CD4-positive, alpha-beta T cell (primary cell): Measurements from ENCODE around the gene ATG16L1. TPM values are rescaled to one million over a fixed set of nuclear protein-coding genes. Genes with fewer than 3 reads are reported as not detected.

Experiments
- ATAC-seq: fragments of 200-7000 bp; cut with Tn5 transposase; one replicate; pipeline ENCODE4 v1.10.0; 2022; ENCODE audit warnings: mild to moderate bottlenecking; ENCODE audit not compliant: poor library complexity
- CTCF ChIA-PET: fragments of 350-600 bp; sonication (Branson Sonifier 250); formaldehyde crosslinking; loops from one replicate; lab custom pipeline; 2021; ENCODE audit warnings: antibody characterized with exemption, inconsistent platforms; lab: Charles Lee
- POLR2A ChIA-PET: fragments of 350-600 bp; sonication (Branson Sonifier 250); formaldehyde crosslinking; loops from one replicate; lab custom pipeline; 2021; ENCODE audit warnings: antibody characterized with exemption, inconsistent platforms; lab: Charles Lee
- DNase-seq, 14 experiments: peaks; one replicate each; pipeline ENCODE4 v3.0.0-alpha.2; 2013 to 2020; ENCODE audit warnings: mixed read lengths in 2 of 14
- H3K27ac ChIP-seq, 2 donors: one replicate each; pipeline versions ENCODE4 v1.5.1 to v1.7.0; 2013; ENCODE audit warnings: low read length in 2 of 2, low read depth in 1 of 2, mild to moderate bottlenecking in 1 of 2
- H3K27me3 ChIP-seq, 2 experiments: 1 replicate in 1 of 2; 2 replicates in 1 of 2; pipeline versions ENCODE4 v1.6.1 to v1.7.0; 2013; ENCODE audit warnings: low read length in 2 of 2, control low read depth in 1 of 2, mild to moderate bottlenecking in 1 of 2, moderate library complexity in 1 of 2; ENCODE audit not compliant: insufficient read depth in 2 of 2, control insufficient read depth in 1 of 2
- H3K36me3 ChIP-seq: one replicate; pipeline ENCODE4 v1.6.1; 2013; ENCODE audit warnings: low read length, control low read depth; ENCODE audit not compliant: insufficient read depth
- H3K4me1 ChIP-seq: one replicate; pipeline ENCODE4 v1.6.1; 2013; ENCODE audit warnings: low read length, control low read depth; ENCODE audit not compliant: insufficient read depth
- H3K4me3 ChIP-seq: one replicate; pipeline ENCODE4 v1.5.1; 2013; ENCODE audit warnings: mild to moderate bottlenecking, low read length, moderate library complexity
- H3K9me3 ChIP-seq, 2 experiments: 1 replicate in 1 of 2; 2 replicates in 1 of 2; pipeline versions ENCODE4 v1.6.1 to v1.7.0; 2013; ENCODE audit warnings: low read length in 2 of 2, mild to moderate bottlenecking in 2 of 2, control low read depth in 1 of 2, moderate library complexity in 1 of 2; ENCODE audit not compliant: control insufficient read depth in 1 of 2, insufficient read depth in 1 of 2
- H3K27ac Mint-ChIP-seq: one replicate; pipeline ENCODE4 v1.8.0; 2020; ENCODE audit warnings: mixed read lengths
- H3K27me3 Mint-ChIP-seq: one replicate; pipeline ENCODE4 v1.8.0; 2021; ENCODE audit warnings: mixed read lengths
- H3K36me3 Mint-ChIP-seq: one replicate; pipeline ENCODE4 v1.8.0; 2021; ENCODE audit warnings: low read depth, mixed read lengths
- H3K4me1 Mint-ChIP-seq: one replicate; pipeline ENCODE4 v1.8.0; 2021; ENCODE audit warnings: low read depth, mixed read lengths
- H3K4me3 Mint-ChIP-seq: one replicate; pipeline ENCODE4 v1.8.0; 2020; ENCODE audit warnings: mild to moderate bottlenecking, mixed read lengths
- H3K9me3 Mint-ChIP-seq: one replicate; pipeline ENCODE4 v1.8.0; 2020; ENCODE audit warnings: mixed read lengths
- intact Hi-C, 2 experiments: fragments of 100-400 bp; cut with DNase I in 1 of 2; cut with micrococcal nuclease in 1 of 2; formaldehyde crosslinking; loops; one replicate each; pipeline versions ENCODE4 v1.15.1 to v1.9.0; 2023 to 2025; cut with DNase I, micrococcal nuclease
- total RNA-seq, 174 experiments: library from RNA in 2 of 174; stranded (reverse) in 2 of 174; gene quantifications; one replicate each; pipeline ENCODE4 v1.2.3 and lab custom pipeline; 2021 to 2026
- TF ChIP-seq, protein P1 (sequence below): fragments of 200-600 bp; IDR thresholded peaks from one replicate; pipeline ENCODE4 v1.8.0; 2022; ENCODE audit warnings: antibody characterized with exemption, mild to moderate bottlenecking

ATG16L1 gene
- total RNA-seq, 2 experiments from 2014 or later: 134 to 135 TPM

DNA sequence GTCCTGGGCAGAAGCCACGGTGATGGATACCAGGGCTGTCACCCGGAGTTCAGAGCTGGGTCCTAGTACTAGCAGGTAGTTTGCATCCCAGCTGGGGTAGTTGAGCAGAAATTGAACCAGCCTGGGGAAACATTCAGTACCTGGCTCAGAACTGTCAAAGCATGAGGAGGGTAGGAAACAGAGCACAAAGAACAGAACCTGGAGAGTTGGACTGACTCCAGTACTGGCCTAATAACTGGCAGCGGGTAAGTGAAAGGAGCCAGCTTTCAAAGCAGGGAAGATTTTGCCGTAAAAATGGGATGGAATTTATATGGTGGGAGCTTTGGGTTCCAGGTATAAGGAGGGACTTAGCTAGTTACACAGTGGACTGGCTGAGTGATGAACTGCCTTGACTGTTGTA lies 23.8 kb downstream of the ATG16L1 start:
- TF ChIP-seq, protein P1, sequence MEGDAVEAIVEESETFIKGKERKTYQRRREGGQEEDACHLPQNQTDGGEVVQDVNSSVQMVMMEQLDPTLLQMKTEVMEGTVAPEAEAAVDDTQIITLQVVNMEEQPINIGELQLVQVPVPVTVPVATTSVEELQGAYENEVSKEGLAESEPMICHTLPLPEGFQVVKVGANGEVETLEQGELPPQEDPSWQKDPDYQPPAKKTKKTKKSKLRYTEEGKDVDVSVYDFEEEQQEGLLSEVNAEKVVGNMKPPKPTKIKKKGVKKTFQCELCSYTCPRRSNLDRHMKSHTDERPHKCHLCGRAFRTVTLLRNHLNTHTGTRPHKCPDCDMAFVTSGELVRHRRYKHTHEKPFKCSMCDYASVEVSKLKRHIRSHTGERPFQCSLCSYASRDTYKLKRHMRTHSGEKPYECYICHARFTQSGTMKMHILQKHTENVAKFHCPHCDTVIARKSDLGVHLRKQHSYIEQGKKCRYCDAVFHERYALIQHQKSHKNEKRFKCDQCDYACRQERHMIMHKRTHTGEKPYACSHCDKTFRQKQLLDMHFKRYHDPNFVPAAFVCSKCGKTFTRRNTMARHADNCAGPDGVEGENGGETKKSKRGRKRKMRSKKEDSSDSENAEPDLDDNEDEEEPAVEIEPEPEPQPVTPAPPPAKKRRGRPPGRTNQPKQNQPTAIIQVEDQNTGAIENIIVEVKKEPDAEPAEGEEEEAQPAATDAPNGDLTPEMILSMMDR: no peak
- Histone ChIP-seq H3K9me3 (no peaks in the 10 kb centered on the region), H3K36me3 (peaks cover 92% of the 10 kb centered on the region), H3K27me3 (no peaks in the 10 kb centered on the region), H3K27ac (no peak overlapping the region), H3K4me1 (peaks cover 22% of the 10 kb centered on the region), H3K4me3 (no peak overlapping the region)
- H3K4me3 Mint-ChIP-seq: no peak overlapping the region
- H3K9me3 Mint-ChIP-seq: no peaks in the 10 kb centered on the region
- H3K4me1 Mint-ChIP-seq: peaks cover 58% of the 10 kb centered on the region
- peaks cover 97% of the 10 kb centered on the region for H3K36me3 Mint-ChIP-seq
- intact Hi-C loops: loop anchor here in 1 of 2 experiments (10.0 kb wide), 1 partner anchor 580 kb away; the partner anchor contains the start of gene HJURP
- ChIA-PET CTCF (no interaction called here), POLR2A (no interaction called here)
- peak overlapping the region; percentile 97 for H3K27ac Mint-ChIP-seq
- DNase-seq (no peak), ATAC-seq (no peak)
- no peaks in the 10 kb centered on the region for H3K27me3 Mint-ChIP-seq

DNA sequence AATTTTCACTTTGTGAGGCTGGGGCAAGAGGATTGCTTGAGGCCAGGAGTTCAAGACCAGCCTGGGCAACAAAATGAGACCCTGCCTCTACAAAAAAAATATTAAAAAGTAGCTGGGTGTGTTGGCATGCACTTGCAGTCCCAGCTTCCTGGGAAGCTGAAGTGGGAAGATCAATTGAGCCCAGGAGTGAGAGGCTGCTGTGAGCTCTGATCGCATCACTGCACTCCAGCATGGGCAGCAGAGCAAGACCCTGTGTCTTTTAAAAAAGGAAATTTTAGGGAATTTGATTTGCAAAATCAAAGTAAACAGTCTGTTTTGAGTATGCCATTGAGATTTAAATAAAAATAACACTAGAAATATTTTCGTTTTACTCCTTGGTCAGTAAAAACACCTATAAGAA lies 27.4 kb downstream of the ATG16L1 start:
- H3K27ac ChIP-seq: no peak overlapping the region
- TF ChIP-seq, protein P1: no peak
- peaks cover 4% of the 10 kb centered on the region for H3K4me1 ChIP-seq
- ChIA-PET CTCF (no interaction called here), POLR2A (interaction anchor here (3.5 kb wide), 1 partner anchor 11 kb away, joined by 16 read pairs; no protein-coding TSS in a partner anchor)
- no peak for DNase-seq
- no peaks in the 10 kb centered on the region for H3K27me3 ChIP-seq
- H3K9me3 ChIP-seq: no peaks in the 10 kb centered on the region
- peaks cover 99% of the 10 kb centered on the region for H3K36me3 ChIP-seq
- no peak overlapping the region for H3K27ac Mint-ChIP-seq
- no peak overlapping the region for H3K4me3 Mint-ChIP-seq
- H3K36me3 Mint-ChIP-seq: peaks cover 97% of the 10 kb centered on the region
- intact Hi-C loops: loop anchor here in 1 of 2 experiments (10.0 kb wide), 1 partner anchor 576 kb away; the partner anchor contains the start of gene HJURP
- ATAC-seq: no peak
- H3K4me3 ChIP-seq: no peak overlapping the region
- H3K27me3 Mint-ChIP-seq: no peaks in the 10 kb centered on the region
- H3K9me3 Mint-ChIP-seq: no peaks in the 10 kb centered on the region
- peaks cover 50% of the 10 kb centered on the region for H3K4me1 Mint-ChIP-seq

DNA sequence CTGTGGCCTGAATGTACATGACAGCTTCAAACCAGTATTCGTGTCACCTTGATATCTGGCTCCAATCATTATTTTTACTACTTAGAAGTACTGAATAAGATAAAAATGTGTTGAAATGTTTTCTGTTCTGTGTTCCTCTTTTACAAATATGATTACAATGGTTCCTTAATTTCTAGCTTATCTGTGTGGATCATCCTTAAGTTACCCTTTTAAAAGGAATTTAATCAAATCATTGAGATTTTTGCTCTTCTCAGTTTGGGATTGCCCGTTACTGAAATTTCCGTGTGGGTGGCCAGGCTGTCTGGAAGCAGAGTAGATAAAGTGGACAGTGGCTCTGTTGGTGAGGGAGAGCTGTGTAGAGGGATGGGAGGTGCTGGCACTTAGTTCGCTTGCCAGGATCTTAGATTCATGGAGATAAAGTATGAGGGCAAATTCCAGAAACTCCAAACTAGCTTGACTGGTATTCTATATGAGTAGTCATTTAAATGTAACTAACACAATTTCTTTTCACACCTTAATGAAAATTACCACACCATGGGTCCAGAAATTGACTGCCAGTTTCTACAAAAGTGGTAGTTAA lies 28.7 kb downstream of the ATG16L1 start:
- ChIA-PET POLR2A (interaction anchor here (0.6 to 3.5 kb wide), 4 partner anchors 10 to 51 kb away, joined by 3 to 16 read pairs (median 4); no protein-coding TSS in a partner anchor), CTCF (interaction anchor here (1.5 kb wide), 1 partner anchor 8 kb away, joined by 4 read pairs; no protein-coding TSS in a partner anchor)
- Histone ChIP-seq H3K36me3 (peaks cover 97% of the 10 kb centered on the region), H3K27ac (no peak overlapping the region), H3K9me3 (no peaks in the 10 kb centered on the region), H3K4me3 (no peak overlapping the region), H3K4me1 (peaks cover 4% of the 10 kb centered on the region), H3K27me3 (no peaks in the 10 kb centered on the region)
- intact Hi-C loops: loop anchor here in 1 of 2 experiments (10.0 kb wide), 1 partner anchor 165 kb away; no protein-coding TSS in a partner anchor
- TF ChIP-seq, protein P1: no peak
- Mint-ChIP-seq H3K4me3 (no peak overlapping the region), H3K4me1 (peaks cover 43% of the 10 kb centered on the region), H3K9me3 (no peaks in the 10 kb centered on the region), H3K27me3 (no peaks in the 10 kb centered on the region), H3K36me3 (peaks cover 94% of the 10 kb centered on the region), H3K27ac (peak overlapping the region; percentile 72)
- DNase-seq (no peak), ATAC-seq (no peak)
